GM23248 (cell line): ENCODE data around the gene ARPC3.

ENCODE experiments used
- EZH2 ChIP-seq: fragments of 200-600 bp; sonication (generic); IDR thresholded peaks from 2 replicates; pipeline ENCODE4 v1.6.1; 2018; ENCODE audit warnings: antibody characterized with exemption, mild to moderate bottlenecking; ENCODE audit not compliant: insufficient read depth, poor library complexity, severe bottlenecking
- EZH2phosphoT487 ChIP-seq: fragments of 200-600 bp; sonication (generic); IDR thresholded peaks from 2 replicates; pipeline ENCODE4 v1.6.1; 2018; ENCODE audit warnings: antibody characterized with exemption, moderate library complexity, mild to moderate bottlenecking, low read depth; ENCODE audit not compliant: insufficient read depth

DNA sequence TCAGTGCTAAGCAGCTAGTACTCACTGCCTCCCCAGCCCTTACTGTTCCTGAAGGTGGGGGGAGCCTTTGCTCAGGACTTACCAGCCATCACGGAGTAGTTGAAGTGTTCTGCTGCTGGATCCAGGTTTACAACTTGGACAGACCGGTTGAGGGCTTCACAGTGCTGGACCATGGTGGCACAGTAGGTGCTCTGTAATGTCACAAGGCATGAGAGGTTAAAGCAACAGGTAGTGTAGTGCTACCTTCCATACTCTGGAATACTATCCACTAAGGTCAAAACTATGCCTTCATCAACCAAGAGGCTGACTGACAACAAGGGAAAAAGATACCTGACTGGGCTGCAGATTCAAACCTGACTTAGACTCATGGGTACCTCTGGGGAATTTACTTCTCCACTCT lies 14.9 kb upstream of the ARPC3 start:
- TF ChIP-seq EZH2 (no peak), EZH2phosphoT487 (no peak)
